Gastrocnemius medialis (tissue), 4 donors: ENCODE data around the gene ATXN7L3B.

Experiments
- CTCF ChIP-seq, 5 experiments: fragments of 450-650 bp in 3 of 5; fragments of 200-600 bp in 2 of 5; sonication (generic) in 2 of 5; IDR thresholded peaks in 4 of 5; conservative IDR thresholded peaks in 1 of 5; 1 replicate in 4 of 5; 2 replicates in 1 of 5; pipeline ENCODE4 v1.5.1; 2016 to 2019; ENCODE audit warnings: antibody characterized with exemption in 5 of 5, mild to moderate bottlenecking in 3 of 5, moderate library complexity in 3 of 5
- POLR2A ChIP-seq, 2 donors: fragments of 450-650 bp; IDR thresholded peaks; one replicate each; pipeline ENCODE4 v1.6.1; 2017; ENCODE audit warnings: antibody characterized with exemption in 2 of 2, mild to moderate bottlenecking in 2 of 2, moderate library complexity in 2 of 2

- TF ChIP-seq CTCF (IDR thresholded peaks at IDR 0.05 in 4 of 5, conservative IDR thresholded peaks at IDR 0.05 in 1 of 5) (no peak), POLR2A (IDR thresholded peaks at IDR 0.05) (no peak)
Observed at GRCh38 chr12:74489543-74489942, 48.1 kb upstream of the ATXN7L3B start.
